Measurements from ENCODE around the gene PA2G4. TPM values are rescaled to one million over a fixed set of nuclear protein-coding genes. Genes with fewer than 3 reads are reported as not detected.
"Not testable (repeated sequence)": the region's sequence is repeated elsewhere in the genome, so short reads cannot be mapped to it uniquely, and the experiment has no call there.

Gene PA2G4
- total and polyA plus RNA-seq, 10 of the 15 experiments (the other 5 are each of a cell fraction or from before 2014, with no cell fraction given) = 148 to 514 (median 406) TPM

DNA sequence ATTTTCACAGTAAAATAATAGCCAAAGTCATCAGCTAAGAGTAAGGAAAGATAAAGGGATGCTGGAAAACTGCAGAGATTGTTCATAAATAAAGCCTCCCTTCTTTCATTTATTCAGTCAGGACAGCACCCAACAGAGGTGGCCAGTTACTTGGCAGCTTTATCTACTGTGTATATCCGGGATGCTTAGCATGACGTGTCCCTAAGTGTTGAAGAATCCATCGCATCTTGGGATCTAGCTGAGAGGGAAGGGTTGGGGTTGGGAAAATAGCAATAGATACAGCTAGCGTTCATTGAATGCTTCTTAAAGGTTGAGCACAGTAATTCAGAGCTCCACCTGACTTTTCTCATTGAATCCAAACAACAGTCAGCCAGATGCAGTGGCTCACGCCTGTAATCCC lies 30.0 kb upstream of the PA2G4 start:
- in situ Hi-C loops (cut with MboI) = no loop called here
- 48% methylated on average over 5 of the region's 5 CpGs for WGBS (ENCODE audit: insufficient coverage, insufficient replicate concordance, low lambda C conversion rate, missing lambda C conversion rate)
- intact Hi-C loops (cut with micrococcal nuclease; ENCODE audit: unreplicated experiment) = no loop called here
- no peak for FAIRE-seq
- TF ChIP-seq IKZF2 (IDR thresholded peaks at IDR 0.05) (no peak), HDAC2 (IDR thresholded peaks at IDR 0.05) (no peak), POU2F2 (IDR thresholded peaks at IDR 0.05; ENCODE audit: borderline replicate concordance, low read depth, low read length) (no peak), NFYB (IDR thresholded peaks at IDR 0.05; ENCODE audit: insufficient read depth, low read depth, low read length) (no peak), GABPA (IDR thresholded peaks at IDR 0.05; ENCODE audit: low read depth) (no peak)
- TF ChIP-seq, protein P1, sequence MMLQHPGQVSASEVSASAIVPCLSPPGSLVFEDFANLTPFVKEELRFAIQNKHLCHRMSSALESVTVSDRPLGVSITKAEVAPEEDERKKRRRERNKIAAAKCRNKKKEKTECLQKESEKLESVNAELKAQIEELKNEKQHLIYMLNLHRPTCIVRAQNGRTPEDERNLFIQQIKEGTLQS (IDR thresholded peaks at IDR 0.05; ENCODE audit: borderline replicate concordance, extremely low read depth, low read depth, low read length) = no peak
- H3K27me3 ChIP-seq (replicated peaks in 1 of 2; ENCODE audit: control insufficient read depth in 2 of 2, insufficient read depth in 2 of 2, low read length in 1 of 2) = peaks cover 0 to 3% of the 10 kb centered on the region in 2 experiments; a peak in 2 of 4 replicates
- H3K79me2 ChIP-seq (ENCODE audit: control insufficient read depth, insufficient read depth, low read length) = no peaks in the 10 kb centered on the region
- no peak overlapping the region for H3K27ac ChIP-seq (ENCODE audit: control insufficient read depth, insufficient read depth)
- POLR2A ChIA-PET = interaction anchor here (0.5 kb wide), 1 partner anchor 30 kb away, joined by 3 read pairs; no protein-coding TSS in a partner anchor
- H3K4me3 ChIP-seq = no peak overlapping the region
- H2AFZ ChIP-seq (ENCODE audit: control insufficient read depth, low read depth, low read length) = no peak overlapping the region
- CTCF ChIA-PET = no interaction called here
- no peak overlapping the region for H3K9ac ChIP-seq (ENCODE audit: control insufficient read depth, insufficient read depth, low read length)
- no peak for DNase-seq (ENCODE audit: low read depth, low spot score)
- ATAC-seq = no peak
- no peaks in the 10 kb centered on the region for H3K9me3 ChIP-seq (replicated peaks; ENCODE audit: control insufficient read depth, insufficient read depth, low read length)
- H4K20me1 ChIP-seq (ENCODE audit: control insufficient read depth, insufficient read depth) = no peaks in the 10 kb centered on the region
- H3K36me3 ChIP-seq (ENCODE audit: control insufficient read depth in 2 of 2, insufficient read depth in 2 of 2, low read length in 1 of 2) = no peaks in the 10 kb centered on the region
- SMC1A ChIA-PET (ENCODE audit: uncharacterized antibody, unreplicated experiment) = no interaction called here
- RAD21 ChIA-PET (ENCODE audit: unreplicated experiment) = no interaction called here
- no TSS peak for BruUV-seq (replicated peaks)
- no peaks in the 10 kb centered on the region for H3K4me1 ChIP-seq (ENCODE audit: control insufficient read depth, insufficient read depth, low read length)
- H3K4me2 ChIP-seq (ENCODE audit: control insufficient read depth, insufficient read depth) = no peak overlapping the region

DNA sequence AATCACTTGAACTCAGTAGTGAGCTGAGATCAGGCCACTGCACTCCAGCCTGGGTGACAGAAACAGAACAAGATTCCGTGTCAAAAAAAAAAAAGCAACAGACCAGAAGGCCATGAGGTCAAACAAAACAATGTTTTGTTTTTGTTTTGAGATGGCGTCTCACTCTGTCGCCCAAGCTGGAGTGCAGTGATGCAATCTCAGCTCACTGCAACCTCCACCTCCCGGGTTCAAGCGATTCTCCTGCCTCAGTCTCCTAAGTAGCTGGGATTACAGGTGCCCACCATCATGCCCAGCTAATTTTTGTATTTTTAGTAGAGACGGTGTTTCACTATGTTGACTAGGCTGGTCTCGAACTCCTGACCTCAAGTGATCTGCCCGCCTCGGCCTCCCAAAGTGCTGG lies 26.4 kb upstream of the PA2G4 start:
- H2AFZ ChIP-seq (ENCODE audit: control insufficient read depth, low read depth, low read length); BruUV-seq (replicated peaks); H3K9me3 ChIP-seq (replicated peaks; ENCODE audit: control insufficient read depth, insufficient read depth, low read length); SMC1A ChIA-PET (ENCODE audit: uncharacterized antibody, unreplicated experiment); RAD21 ChIA-PET (ENCODE audit: unreplicated experiment); ATAC-seq; H3K27ac ChIP-seq (ENCODE audit: control insufficient read depth, insufficient read depth); FAIRE-seq; DNase-seq (ENCODE audit: low read depth, low spot score); H3K4me3 ChIP-seq; H4K20me1 ChIP-seq (ENCODE audit: control insufficient read depth, insufficient read depth); intact Hi-C loops (cut with micrococcal nuclease; ENCODE audit: unreplicated experiment); H3K4me2 ChIP-seq (ENCODE audit: control insufficient read depth, insufficient read depth); H3K4me1 ChIP-seq (ENCODE audit: control insufficient read depth, insufficient read depth, low read length); H3K9ac ChIP-seq (ENCODE audit: control insufficient read depth, insufficient read depth, low read length); in situ Hi-C loops (cut with MboI); H3K36me3 ChIP-seq (ENCODE audit: control insufficient read depth in 2 of 2, insufficient read depth in 2 of 2, low read length in 1 of 2); H3K79me2 ChIP-seq (ENCODE audit: control insufficient read depth, insufficient read depth, low read length): not testable (repeated sequence)
- peaks cover 9 to 15% of the 10 kb centered on the region in 2 experiments; a peak in 3 of 4 replicates for H3K27me3 ChIP-seq (replicated peaks in 1 of 2; ENCODE audit: control insufficient read depth in 2 of 2, insufficient read depth in 2 of 2, low read length in 1 of 2)
- ChIA-PET POLR2A (interaction anchor here (0.6 to 0.9 kb wide), 4 partner anchors 10 to 81 kb away, joined by 3 to 4 read pairs (median 4); no protein-coding TSS in a partner anchor), CTCF (interaction anchor here (0.7 kb wide), 1 partner anchor 79 kb away, joined by 3 read pairs; no protein-coding TSS in a partner anchor)
- WGBS (ENCODE audit: insufficient coverage, insufficient replicate concordance, low lambda C conversion rate, missing lambda C conversion rate) = 42% methylated on average over 9 of the region's 9 CpGs
